ENCODE measurements around the gene ERCC6. TPM values are rescaled to one million over a fixed set of nuclear protein-coding genes. Genes with fewer than 3 reads are reported as not detected.

The ERCC6 gene
- total and polyA plus RNA-seq, 2 donors (not counting 1 experiment from before 2014, with no cell fraction given): 6.9 to 12.6 TPM

GRCh38 chr10:49559476-49559875, 20.6 kb upstream of the ERCC6 start:
- no peak overlapping the region for H3K9ac ChIP-seq (ENCODE audit: insufficient read depth, low read length)
- DNase-seq (ENCODE audit: low read depth in 2 of 2): peak in 1 of 2 donors; percentile 36
- TF ChIP-seq EZH2 (IDR thresholded peaks at IDR 0.05; ENCODE audit: low read length, missing control alignments): no peak
- TF ChIP-seq, protein P1, sequence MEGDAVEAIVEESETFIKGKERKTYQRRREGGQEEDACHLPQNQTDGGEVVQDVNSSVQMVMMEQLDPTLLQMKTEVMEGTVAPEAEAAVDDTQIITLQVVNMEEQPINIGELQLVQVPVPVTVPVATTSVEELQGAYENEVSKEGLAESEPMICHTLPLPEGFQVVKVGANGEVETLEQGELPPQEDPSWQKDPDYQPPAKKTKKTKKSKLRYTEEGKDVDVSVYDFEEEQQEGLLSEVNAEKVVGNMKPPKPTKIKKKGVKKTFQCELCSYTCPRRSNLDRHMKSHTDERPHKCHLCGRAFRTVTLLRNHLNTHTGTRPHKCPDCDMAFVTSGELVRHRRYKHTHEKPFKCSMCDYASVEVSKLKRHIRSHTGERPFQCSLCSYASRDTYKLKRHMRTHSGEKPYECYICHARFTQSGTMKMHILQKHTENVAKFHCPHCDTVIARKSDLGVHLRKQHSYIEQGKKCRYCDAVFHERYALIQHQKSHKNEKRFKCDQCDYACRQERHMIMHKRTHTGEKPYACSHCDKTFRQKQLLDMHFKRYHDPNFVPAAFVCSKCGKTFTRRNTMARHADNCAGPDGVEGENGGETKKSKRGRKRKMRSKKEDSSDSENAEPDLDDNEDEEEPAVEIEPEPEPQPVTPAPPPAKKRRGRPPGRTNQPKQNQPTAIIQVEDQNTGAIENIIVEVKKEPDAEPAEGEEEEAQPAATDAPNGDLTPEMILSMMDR (conservative IDR thresholded peaks at IDR 0.05 in 1 of 2, IDR thresholded peaks at IDR 0.05 in 1 of 2; ENCODE audit: low read depth in 1 of 2, low read length in 2 of 2): no peak
- H3K27ac ChIP-seq (ENCODE audit: insufficient read depth, low read length): no peak overlapping the region
- H3K4me1 ChIP-seq (ENCODE audit: control insufficient read depth, extremely low read depth, insufficient read depth, low read length): no peaks in the 10 kb centered on the region
- H3K36me3 ChIP-seq (ENCODE audit: control insufficient read depth, insufficient read depth, low read length): no peaks in the 10 kb centered on the region
- no peaks in the 10 kb centered on the region for H3K79me2 ChIP-seq (ENCODE audit: control insufficient read depth, insufficient read depth, low read length)
- H3K27me3 ChIP-seq (ENCODE audit: control insufficient read depth, insufficient read depth, low read length): no peaks in the 10 kb centered on the region
- no peaks in the 10 kb centered on the region for H3K9me3 ChIP-seq (ENCODE audit: control insufficient read depth, insufficient read depth, low read depth, low read length)
- no peak overlapping the region for H3K4me2 ChIP-seq (ENCODE audit: extremely low read depth, insufficient read depth, low read length)
- no peaks in the 10 kb centered on the region for H4K20me1 ChIP-seq (ENCODE audit: control insufficient read depth, extremely low read depth, insufficient read depth, low read length)
- no peak overlapping the region for H3K4me3 ChIP-seq (replicated peaks in 1 of 4; ENCODE audit: control extremely low read depth in 1 of 4, insufficient read depth in 1 of 4, low read depth in 3 of 4, low read length in 4 of 4)
- no peak overlapping the region for H2AFZ ChIP-seq (ENCODE audit: low read length)

GRCh38 chr10:49558190-49558589, 19.3 kb upstream of the ERCC6 start:
- no peak overlapping the region for H3K27ac ChIP-seq (ENCODE audit: insufficient read depth, low read length)
- no peaks in the 10 kb centered on the region for H3K36me3 ChIP-seq (ENCODE audit: control insufficient read depth, insufficient read depth, low read length)
- H3K9ac ChIP-seq (ENCODE audit: insufficient read depth, low read length): no peak overlapping the region
- no peak overlapping the region for H3K4me2 ChIP-seq (ENCODE audit: extremely low read depth, insufficient read depth, low read length)
- H4K20me1 ChIP-seq (ENCODE audit: control insufficient read depth, extremely low read depth, insufficient read depth, low read length): no peaks in the 10 kb centered on the region
- H3K79me2 ChIP-seq (ENCODE audit: control insufficient read depth, insufficient read depth, low read length): no peaks in the 10 kb centered on the region
- H2AFZ ChIP-seq (ENCODE audit: low read length): no peak overlapping the region
- no peaks in the 10 kb centered on the region for H3K27me3 ChIP-seq (ENCODE audit: control insufficient read depth, insufficient read depth, low read length)
- peak in 1 of 2 donors; percentile 21 for DNase-seq (ENCODE audit: low read depth in 2 of 2)
- no peaks in the 10 kb centered on the region for H3K4me1 ChIP-seq (ENCODE audit: control insufficient read depth, extremely low read depth, insufficient read depth, low read length)
- H3K4me3 ChIP-seq (replicated peaks in 1 of 4; ENCODE audit: control extremely low read depth in 1 of 4, insufficient read depth in 1 of 4, low read depth in 3 of 4, low read length in 4 of 4): no peak overlapping the region
- TF ChIP-seq, protein P1 (conservative IDR thresholded peaks at IDR 0.05 in 1 of 2, IDR thresholded peaks at IDR 0.05 in 1 of 2; ENCODE audit: low read depth in 1 of 2, low read length in 2 of 2): no peak
- no peak for TF ChIP-seq EZH2 (IDR thresholded peaks at IDR 0.05; ENCODE audit: low read length, missing control alignments)
- H3K9me3 ChIP-seq (ENCODE audit: control insufficient read depth, insufficient read depth, low read depth, low read length): no peaks in the 10 kb centered on the region

DNA sequence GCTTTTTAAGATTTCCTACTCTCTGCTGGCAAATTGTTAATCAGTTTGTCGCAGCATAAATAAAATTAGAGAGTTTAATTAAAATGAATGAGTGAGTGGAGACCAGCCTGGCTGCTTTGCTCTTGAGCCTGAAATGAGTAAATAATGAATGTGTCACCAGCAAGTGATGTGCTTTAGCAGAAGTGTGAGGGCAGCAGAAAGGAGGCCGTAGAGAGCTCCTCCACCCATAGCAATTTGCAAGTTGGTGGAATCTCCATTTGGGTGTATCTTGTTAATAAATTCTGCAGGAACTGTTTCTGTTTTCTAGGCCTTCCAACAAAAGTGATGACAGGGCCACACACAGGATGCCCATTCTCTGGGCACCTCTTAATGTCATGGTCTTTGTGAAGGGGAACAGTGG, 18.8 kb upstream of the ERCC6 start:
- Histone ChIP-seq H3K79me2 (ENCODE audit: control insufficient read depth, insufficient read depth, low read length) (no peaks in the 10 kb centered on the region), H4K20me1 (ENCODE audit: control insufficient read depth, extremely low read depth, insufficient read depth, low read length) (no peaks in the 10 kb centered on the region), H3K27ac (ENCODE audit: insufficient read depth, low read length) (no peak overlapping the region), H3K27me3 (ENCODE audit: control insufficient read depth, insufficient read depth, low read length) (no peaks in the 10 kb centered on the region), H3K9ac (ENCODE audit: insufficient read depth, low read length) (no peak overlapping the region), H3K4me1 (ENCODE audit: control insufficient read depth, extremely low read depth, insufficient read depth, low read length) (no peaks in the 10 kb centered on the region), H3K4me3 (replicated peaks in 1 of 4; ENCODE audit: control extremely low read depth in 1 of 4, insufficient read depth in 1 of 4, low read depth in 3 of 4, low read length in 4 of 4) (no peak overlapping the region), H3K9me3 (ENCODE audit: control insufficient read depth, insufficient read depth, low read depth, low read length) (no peaks in the 10 kb centered on the region), H3K36me3 (ENCODE audit: control insufficient read depth, insufficient read depth, low read length) (no peaks in the 10 kb centered on the region), H2AFZ (ENCODE audit: low read length) (no peak overlapping the region), H3K4me2 (ENCODE audit: extremely low read depth, insufficient read depth, low read length) (no peak overlapping the region)
- no peak for TF ChIP-seq EZH2 (IDR thresholded peaks at IDR 0.05; ENCODE audit: low read length, missing control alignments)
- TF ChIP-seq, protein P1 (conservative IDR thresholded peaks at IDR 0.05 in 1 of 2, IDR thresholded peaks at IDR 0.05 in 1 of 2; ENCODE audit: low read depth in 1 of 2, low read length in 2 of 2): no peak
- no peak for DNase-seq (ENCODE audit: low read depth in 2 of 2)
